NT2/D1 (cell line): ENCODE results near the gene P4HA3.
"Not testable (repeated sequence)": the region's sequence is repeated elsewhere in the genome, so short reads cannot be mapped to it uniquely, and the experiment has no call there.

Source experiments
- DNase-seq: peaks from one replicate; pipeline ENCODE4 v3.0.0-alpha.2; 2011; ENCODE audit warnings: low read depth, low spot score
- H3K27me3 ChIP-seq: 2 replicates; pipeline ENCODE4 v1.6.0; 2011; ENCODE audit warnings: mild to moderate bottlenecking; ENCODE audit not compliant: insufficient read length, insufficient read depth
- H3K36me3 ChIP-seq: 2 replicates; pipeline ENCODE4 v1.6.1; 2011; ENCODE audit warnings: mild to moderate bottlenecking, low read length, mixed read lengths; ENCODE audit not compliant: insufficient read depth, insufficient read length
- H3K4me1 ChIP-seq: 2 replicates; pipeline ENCODE4 v1.5.1; 2011; ENCODE audit not compliant: insufficient read depth, insufficient read length
- H3K4me3 ChIP-seq: 2 replicates; pipeline ENCODE4 v1.5.1; 2011; ENCODE audit warnings: low read depth; ENCODE audit not compliant: insufficient read length
- H3K9ac ChIP-seq: 2 replicates; pipeline ENCODE4 v1.6.0; 2011; ENCODE audit warnings: low read depth; ENCODE audit not compliant: insufficient read length
- H3K9me3 ChIP-seq: 2 replicates; pipeline ENCODE4 v1.5.1; 2011; ENCODE audit warnings: mild to moderate bottlenecking, low read length; ENCODE audit not compliant: insufficient read depth
- SUZ12 ChIP-seq: IDR thresholded peaks from 2 replicates; pipeline ENCODE4 v1.6.1; 2011; ENCODE audit not compliant: insufficient read length, insufficient read depth; ENCODE audit errors: extremely low read depth
- YY1 ChIP-seq: IDR thresholded peaks from 2 replicates; pipeline ENCODE4 v1.6.1; 2011; ENCODE audit not compliant: insufficient read length, insufficient read depth
- ZNF274 ChIP-seq: IDR thresholded peaks from 2 replicates; pipeline ENCODE4 v1.6.1; 2011; ENCODE audit warnings: mild to moderate bottlenecking, low read depth, low read length

Gene P4HA3

DNA sequence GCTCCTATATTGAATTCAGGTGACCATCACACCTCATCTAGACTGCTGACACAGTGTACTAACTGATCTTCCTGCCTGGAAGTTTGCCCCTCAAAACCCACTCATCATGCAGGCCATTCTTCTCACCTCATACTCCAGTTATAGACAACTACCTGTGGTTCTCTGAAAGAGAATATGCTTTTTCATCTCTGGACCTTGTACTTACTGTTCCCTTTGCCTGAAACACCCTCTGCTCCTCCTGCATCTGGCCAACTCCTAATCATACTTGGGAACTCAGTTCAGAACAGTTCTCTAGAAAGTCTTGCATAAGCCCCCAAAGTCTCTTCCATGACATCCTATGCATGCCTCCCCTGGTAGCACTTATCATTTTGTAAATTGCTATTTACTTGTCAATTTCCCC is 28.2 kb upstream of the P4HA3 start:
- no peak overlapping the region for H3K4me3 ChIP-seq
- no peaks in the 10 kb centered on the region for H3K27me3 ChIP-seq
- peaks cover 19% of the 10 kb centered on the region for H3K36me3 ChIP-seq
- DNase-seq = no peak
- H3K9ac ChIP-seq = no peak overlapping the region
- no peaks in the 10 kb centered on the region for H3K4me1 ChIP-seq
- TF ChIP-seq YY1 (no peak), SUZ12 (no peak), ZNF274 (no peak)
- no peaks in the 10 kb centered on the region for H3K9me3 ChIP-seq

- no peak overlapping the region for H3K4me3 ChIP-seq
- H3K4me1 ChIP-seq = no peaks in the 10 kb centered on the region
- H3K9me3 ChIP-seq = no peaks in the 10 kb centered on the region
- H3K36me3 ChIP-seq = peaks cover 19% of the 10 kb centered on the region
- no peak for DNase-seq
- no peak for TF ChIP-seq SUZ12
- no peak for TF ChIP-seq YY1
- TF ChIP-seq ZNF274 = no peak
- H3K27me3 ChIP-seq = no peaks in the 10 kb centered on the region
- H3K9ac ChIP-seq = no peak overlapping the region
These were observed 27.5 kb upstream of the P4HA3 start for GRCh38 chr11:74338963-74339362.

DNA sequence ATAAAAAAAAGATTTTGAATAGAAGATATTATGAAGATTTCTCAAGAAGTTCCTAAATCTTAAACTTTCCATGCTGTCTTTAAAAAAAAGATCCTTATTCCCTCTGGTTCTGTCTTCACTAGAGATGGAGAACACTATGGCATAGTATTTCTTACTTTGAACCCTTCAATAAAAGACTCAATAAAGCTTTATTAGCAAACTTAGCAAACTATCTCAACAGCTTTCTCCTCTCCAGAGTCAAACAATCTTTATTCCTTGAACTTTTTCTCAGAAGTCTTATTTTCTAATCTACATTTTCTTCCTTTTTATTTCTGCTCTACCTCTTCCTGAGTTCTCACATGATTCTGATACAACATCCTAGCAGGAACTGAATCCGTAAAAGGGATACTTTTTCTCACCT is 21.8 kb upstream of the P4HA3 start:
- no peaks in the 10 kb centered on the region for H3K36me3 ChIP-seq
- H3K9ac ChIP-seq = no peak overlapping the region
- no peak for DNase-seq
- no peaks in the 10 kb centered on the region for H3K4me1 ChIP-seq
- TF ChIP-seq ZNF274 (no peak), SUZ12 (no peak), YY1 (no peak)
- no peaks in the 10 kb centered on the region for H3K9me3 ChIP-seq
- H3K4me3 ChIP-seq = no peak overlapping the region
- no peaks in the 10 kb centered on the region for H3K27me3 ChIP-seq

DNA sequence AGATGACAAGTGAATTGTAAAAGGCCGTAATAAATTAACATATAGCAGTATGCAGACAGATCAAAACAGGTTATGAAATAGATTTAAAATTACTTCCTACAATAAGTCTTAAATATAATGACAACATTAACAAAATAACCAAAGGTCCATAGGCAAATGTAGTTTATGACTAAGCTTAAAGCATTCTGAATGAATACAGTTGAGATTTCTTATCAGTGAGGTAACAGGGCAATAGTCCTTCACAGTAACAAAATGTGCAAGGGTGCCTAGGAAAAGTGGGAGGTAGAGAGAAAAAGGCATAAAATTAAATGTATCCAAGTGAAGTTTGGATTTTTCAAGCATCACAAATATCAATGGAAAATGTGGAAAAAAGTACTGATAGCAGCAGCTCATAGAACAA is 20.9 kb upstream of the P4HA3 start:
- Histone ChIP-seq H3K27me3 (no peaks in the 10 kb centered on the region), H3K9me3 (no peaks in the 10 kb centered on the region; the same call in 1 of the 2 replicates), H3K4me3 (no peak overlapping the region), H3K9ac (no peak overlapping the region), H3K4me1 (no peaks in the 10 kb centered on the region), H3K36me3 (no peaks in the 10 kb centered on the region)
- TF ChIP-seq ZNF274 (no peak), YY1 (no peak), SUZ12 (no peak)
- DNase-seq = no peak

- not testable (repeated sequence) for H3K36me3 ChIP-seq, H3K27me3 ChIP-seq, DNase-seq, H3K9ac ChIP-seq, H3K4me1 ChIP-seq, H3K9me3 ChIP-seq, H3K4me3 ChIP-seq
These were observed 19.6 kb upstream of the P4HA3 start for GRCh38 chr11:74331000-74331399.

DNA sequence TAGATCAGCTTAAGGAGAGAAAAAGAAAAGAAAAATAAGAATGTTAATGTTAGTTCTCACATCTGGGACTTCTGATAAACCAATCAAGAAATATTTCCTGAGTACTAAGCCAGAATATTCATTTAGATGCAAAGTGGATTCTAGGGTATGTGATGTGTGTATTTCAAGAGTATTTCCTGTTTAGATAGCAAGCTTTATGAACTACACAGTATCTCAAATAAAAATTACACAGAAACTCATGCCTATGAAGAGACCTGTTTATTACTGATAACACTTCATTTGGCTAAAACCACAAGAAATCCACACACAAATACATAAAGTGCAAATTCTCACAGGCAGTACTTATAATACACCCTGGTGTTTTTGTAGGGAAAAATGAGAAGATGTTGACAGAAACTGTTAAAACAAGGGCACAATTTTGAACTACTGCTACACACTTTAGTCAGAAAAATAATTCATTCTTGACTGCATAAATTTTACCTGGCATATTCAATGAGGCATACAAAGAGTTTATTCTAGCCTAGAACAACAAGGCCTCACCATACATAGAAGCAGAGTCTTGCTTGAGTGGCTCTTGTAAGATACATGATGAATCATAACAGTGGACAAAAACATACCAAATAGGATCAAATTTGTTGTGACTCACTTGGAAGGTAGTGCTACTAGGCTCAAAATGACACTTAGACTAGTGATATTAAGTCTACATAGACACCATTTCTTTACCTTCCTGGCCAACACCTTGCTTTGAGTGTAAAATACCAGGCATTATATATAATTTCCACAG is 18.8 kb upstream of the P4HA3 start:
- no peak overlapping the region for H3K4me3 ChIP-seq
- no peaks in the 10 kb centered on the region; the same call in 1 of the 2 replicates for H3K9me3 ChIP-seq
- no peaks in the 10 kb centered on the region for H3K27me3 ChIP-seq
- no peak for TF ChIP-seq ZNF274
- no peak for TF ChIP-seq SUZ12
- no peak for TF ChIP-seq YY1
- H3K9ac ChIP-seq = no peak overlapping the region
- no peaks in the 10 kb centered on the region for H3K4me1 ChIP-seq
- no peak for DNase-seq
- H3K36me3 ChIP-seq = no peaks in the 10 kb centered on the region

- Histone ChIP-seq H3K9ac (no peak overlapping the region), H3K4me3 (no peak overlapping the region), H3K9me3 (no peaks in the 10 kb centered on the region; the same call in 1 of the 2 replicates), H3K27me3 (no peaks in the 10 kb centered on the region), H3K4me1 (no peaks in the 10 kb centered on the region), H3K36me3 (no peaks in the 10 kb centered on the region)
- TF ChIP-seq YY1 = no peak
- no peak for TF ChIP-seq SUZ12
- no peak for TF ChIP-seq ZNF274
- no peak for DNase-seq
These were observed 15.6 kb upstream of the P4HA3 start for GRCh38 chr11:74327076-74327475.

GRCh38 chr11:74326665-74327064 is 15.2 kb upstream of the P4HA3 start:
- no peaks in the 10 kb centered on the region; the same call in 1 of the 2 replicates for H3K9me3 ChIP-seq
- TF ChIP-seq YY1 (no peak), SUZ12 (no peak), ZNF274 (no peak)
- H3K27me3 ChIP-seq = no peaks in the 10 kb centered on the region
- no peaks in the 10 kb centered on the region for H3K4me1 ChIP-seq
- no peak overlapping the region for H3K4me3 ChIP-seq
- no peaks in the 10 kb centered on the region for H3K36me3 ChIP-seq
- no peak overlapping the region for H3K9ac ChIP-seq
- DNase-seq = no peak
